ENCODE data around the gene OR8K3.

The OR8K3 gene

DNA sequence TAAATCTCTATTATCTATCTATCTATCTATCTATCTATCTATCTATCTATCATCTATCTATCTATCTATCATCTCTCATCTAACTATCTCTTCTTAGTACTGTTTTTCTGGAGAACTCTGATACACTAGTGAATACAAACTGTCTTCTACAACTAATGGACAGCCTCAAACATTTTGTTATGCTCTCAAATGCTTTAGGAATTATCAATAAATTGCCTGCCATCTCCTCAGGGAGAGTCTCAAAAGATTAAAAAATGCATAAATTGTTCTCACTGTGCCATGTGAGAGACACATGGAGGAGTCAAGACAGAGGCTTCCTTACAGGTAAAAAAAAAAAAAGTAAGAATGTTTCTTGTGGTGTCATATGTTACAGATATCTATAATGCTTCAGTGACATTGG lies at the start of gene OR8K3:
Gene OR8K3, plus strand, starts transcription at position 301 of the 400 bp plus-strand sequence. CDS start 3,163 bp downstream, outside the sequence.
- no peak for DNase-seq (ENCODE audit: low read depth in 2 of 3, low spot score in 1 of 3)

- no peak for DNase-seq (ENCODE audit: low read depth in 2 of 3, low spot score in 1 of 3)
These were observed 43.9 kb upstream of the OR8K3 start for GRCh38 chr11:56271092-56271491.

- DNase-seq (ENCODE audit: low read depth in 2 of 3, low spot score in 1 of 3): no peak
These were observed 41.1 kb upstream of the OR8K3 start, which contains the start of gene OR5T1 for GRCh38 chr11:56273854-56274253. OR5T1 (plus strand) TSS chr11:56274154; CDS start chr11:56275639, 1,485 bp downstream.

DNA sequence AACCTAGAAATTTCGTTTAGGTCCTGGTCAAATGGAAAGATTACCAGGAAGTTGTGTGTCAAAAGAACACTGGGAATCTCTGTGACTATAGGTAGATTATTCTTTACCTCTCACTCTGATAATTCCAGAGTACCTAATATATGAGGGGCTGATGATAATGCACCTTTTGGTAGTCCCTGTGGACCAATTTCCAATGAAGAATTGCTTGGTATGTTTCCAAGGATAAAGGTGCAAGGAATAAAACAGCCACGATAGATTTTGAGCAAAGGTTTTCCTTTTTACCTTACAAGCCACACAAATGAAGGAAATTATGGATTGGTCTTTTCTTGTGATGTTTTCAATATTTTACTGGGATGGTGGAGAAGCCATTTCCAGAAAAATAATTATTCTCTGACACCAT lies 22.8 kb upstream of the OR8K3 start, which contains the start of gene OR8H1:
Gene OR8H1, minus strand, starts transcription at position 101 of the 400 bp plus-strand sequence. CDS start 1,192 bp downstream, outside the sequence.
- no peak for DNase-seq (ENCODE audit: low read depth in 2 of 3, low spot score in 1 of 3)

- DNase-seq (ENCODE audit: low read depth in 2 of 3, low spot score in 1 of 3): no peak
These were observed 18.0 kb upstream of the OR8K3 start for GRCh38 chr11:56296898-56297297.

DNA sequence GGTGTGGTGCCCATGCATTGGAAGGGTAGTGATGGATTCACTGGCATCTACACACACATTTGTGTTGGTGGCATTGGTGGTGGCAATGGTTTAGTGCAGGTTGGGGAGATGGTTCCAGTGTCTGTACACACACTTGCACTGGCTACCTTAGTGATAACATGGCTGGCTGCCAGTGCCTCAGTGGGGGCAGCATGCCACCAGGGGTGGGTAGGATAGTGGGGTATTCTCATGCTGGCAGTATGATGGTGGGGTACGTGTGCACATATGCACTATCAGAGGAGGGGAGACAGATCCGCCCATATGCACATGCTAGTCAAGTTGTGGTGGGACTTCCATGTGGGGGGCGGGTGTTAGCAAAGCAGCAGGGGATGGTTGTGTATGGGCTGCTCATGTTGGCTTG lies 7.1 kb upstream of the OR8K3 start:
- DNase-seq (ENCODE audit: low read depth in 2 of 3, low spot score in 1 of 3): no peak

- no peak for DNase-seq (ENCODE audit: low read depth in 2 of 3, low spot score in 1 of 3)
These were observed 17.0 kb downstream of the OR8K3 start for GRCh38 chr11:56331861-56332491.

DNA sequence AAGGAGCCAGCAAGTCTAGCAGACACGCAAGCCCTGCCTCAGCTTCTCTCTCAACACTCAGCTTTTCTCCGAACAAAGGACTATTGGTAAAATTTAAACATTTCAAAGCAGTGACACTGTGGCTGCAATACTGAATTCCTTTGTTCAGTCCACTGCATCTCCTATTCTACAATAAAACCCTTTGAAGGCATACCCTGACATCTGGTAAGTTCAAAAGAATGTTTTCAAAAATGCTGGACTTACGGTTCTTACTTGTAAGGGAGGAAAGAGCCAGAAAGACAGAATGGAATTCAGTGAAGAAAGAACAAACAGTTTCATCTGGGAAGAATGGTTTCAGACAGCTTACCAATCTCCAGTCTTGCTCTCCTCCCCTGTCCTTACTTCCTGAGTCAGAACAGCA lies 18.2 kb downstream of the OR8K3 start:
- DNase-seq (ENCODE audit: low read depth in 2 of 3, low spot score in 1 of 3): no peak

GRCh38 chr11:56340289-56340688 lies 25.3 kb downstream of the OR8K3 start:
- DNase-seq (ENCODE audit: low read depth in 2 of 3, low spot score in 1 of 3): no peak

- DNase-seq (ENCODE audit: low read depth in 2 of 3, low spot score in 1 of 3): no peak
These were observed 30.8 kb downstream of the OR8K3 start, which contains the start of gene OR8K1 for GRCh38 chr11:56345739-56346138. OR8K1 (plus strand) TSS chr11:56346039; CDS start chr11:56346039, 0 bp downstream.

- DNase-seq (ENCODE audit: low read depth in 2 of 3, low spot score in 1 of 3): no peak
These were observed 39.0 kb downstream of the OR8K3 start, which contains the start of gene OR8J1 for GRCh38 chr11:56353991-56354390. OR8J1 (plus strand) TSS chr11:56354291; CDS start chr11:56360247, 5,956 bp downstream.

Data from stimulated activated CD4-positive, alpha-beta T cell treated with anti-CD3 and anti-CD28 coated beads, Interleukin-12 subunit alpha, Interleukin-12 subunit beta, amount 100 ng/mL, for 48 hours (primary cell).